ENCODE data around the gene PHF20. TPM values are rescaled to one million over a fixed set of nuclear protein-coding genes. Genes with fewer than 3 reads are reported as not detected.

The PHF20 gene
- total and polyA plus RNA-seq, 2 of the 13 experiments (the other 11 are each of a cell fraction or from before 2014, with no cell fraction given), result 22.8 to 34.1 TPM

DNA sequence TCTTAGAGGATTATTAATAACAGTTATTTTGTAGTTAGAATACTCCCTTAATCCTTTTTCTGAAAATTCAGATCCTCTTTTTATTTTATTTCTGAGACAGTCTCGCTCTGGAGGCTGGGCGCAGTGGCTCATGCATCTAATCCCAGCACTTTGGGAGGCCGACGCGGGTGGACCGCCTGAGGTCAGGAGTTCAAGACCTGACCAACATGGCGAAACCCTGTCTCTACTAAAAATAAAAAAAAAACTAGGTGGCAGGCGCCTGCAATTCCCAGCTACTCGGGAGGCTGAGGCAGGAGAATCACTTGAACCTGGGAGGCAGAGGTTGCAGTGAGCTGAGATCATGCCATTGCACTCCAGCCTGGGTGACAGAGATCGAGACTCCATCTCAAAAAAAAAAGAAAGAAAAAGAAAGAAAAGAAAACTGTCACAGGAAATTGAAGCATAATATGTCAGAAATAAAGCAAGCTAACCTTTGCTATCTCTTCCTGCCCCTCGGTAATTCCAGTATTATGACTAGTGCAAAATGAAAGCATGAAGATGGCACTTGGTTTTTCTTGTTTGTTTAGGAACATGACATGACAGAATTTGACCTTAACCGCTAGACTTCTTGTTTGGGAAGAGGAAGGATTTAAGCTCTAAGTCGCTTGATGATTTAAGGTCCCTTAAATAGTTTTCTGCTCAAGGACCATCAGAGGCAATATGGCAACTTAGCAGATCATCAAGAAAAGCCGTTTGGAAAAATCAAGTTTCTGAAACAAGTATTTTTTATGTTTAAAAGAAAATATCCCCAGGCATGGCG, 27.9 kb upstream of the PHF20 start (continued):
- TF ChIP-seq, protein P1, sequence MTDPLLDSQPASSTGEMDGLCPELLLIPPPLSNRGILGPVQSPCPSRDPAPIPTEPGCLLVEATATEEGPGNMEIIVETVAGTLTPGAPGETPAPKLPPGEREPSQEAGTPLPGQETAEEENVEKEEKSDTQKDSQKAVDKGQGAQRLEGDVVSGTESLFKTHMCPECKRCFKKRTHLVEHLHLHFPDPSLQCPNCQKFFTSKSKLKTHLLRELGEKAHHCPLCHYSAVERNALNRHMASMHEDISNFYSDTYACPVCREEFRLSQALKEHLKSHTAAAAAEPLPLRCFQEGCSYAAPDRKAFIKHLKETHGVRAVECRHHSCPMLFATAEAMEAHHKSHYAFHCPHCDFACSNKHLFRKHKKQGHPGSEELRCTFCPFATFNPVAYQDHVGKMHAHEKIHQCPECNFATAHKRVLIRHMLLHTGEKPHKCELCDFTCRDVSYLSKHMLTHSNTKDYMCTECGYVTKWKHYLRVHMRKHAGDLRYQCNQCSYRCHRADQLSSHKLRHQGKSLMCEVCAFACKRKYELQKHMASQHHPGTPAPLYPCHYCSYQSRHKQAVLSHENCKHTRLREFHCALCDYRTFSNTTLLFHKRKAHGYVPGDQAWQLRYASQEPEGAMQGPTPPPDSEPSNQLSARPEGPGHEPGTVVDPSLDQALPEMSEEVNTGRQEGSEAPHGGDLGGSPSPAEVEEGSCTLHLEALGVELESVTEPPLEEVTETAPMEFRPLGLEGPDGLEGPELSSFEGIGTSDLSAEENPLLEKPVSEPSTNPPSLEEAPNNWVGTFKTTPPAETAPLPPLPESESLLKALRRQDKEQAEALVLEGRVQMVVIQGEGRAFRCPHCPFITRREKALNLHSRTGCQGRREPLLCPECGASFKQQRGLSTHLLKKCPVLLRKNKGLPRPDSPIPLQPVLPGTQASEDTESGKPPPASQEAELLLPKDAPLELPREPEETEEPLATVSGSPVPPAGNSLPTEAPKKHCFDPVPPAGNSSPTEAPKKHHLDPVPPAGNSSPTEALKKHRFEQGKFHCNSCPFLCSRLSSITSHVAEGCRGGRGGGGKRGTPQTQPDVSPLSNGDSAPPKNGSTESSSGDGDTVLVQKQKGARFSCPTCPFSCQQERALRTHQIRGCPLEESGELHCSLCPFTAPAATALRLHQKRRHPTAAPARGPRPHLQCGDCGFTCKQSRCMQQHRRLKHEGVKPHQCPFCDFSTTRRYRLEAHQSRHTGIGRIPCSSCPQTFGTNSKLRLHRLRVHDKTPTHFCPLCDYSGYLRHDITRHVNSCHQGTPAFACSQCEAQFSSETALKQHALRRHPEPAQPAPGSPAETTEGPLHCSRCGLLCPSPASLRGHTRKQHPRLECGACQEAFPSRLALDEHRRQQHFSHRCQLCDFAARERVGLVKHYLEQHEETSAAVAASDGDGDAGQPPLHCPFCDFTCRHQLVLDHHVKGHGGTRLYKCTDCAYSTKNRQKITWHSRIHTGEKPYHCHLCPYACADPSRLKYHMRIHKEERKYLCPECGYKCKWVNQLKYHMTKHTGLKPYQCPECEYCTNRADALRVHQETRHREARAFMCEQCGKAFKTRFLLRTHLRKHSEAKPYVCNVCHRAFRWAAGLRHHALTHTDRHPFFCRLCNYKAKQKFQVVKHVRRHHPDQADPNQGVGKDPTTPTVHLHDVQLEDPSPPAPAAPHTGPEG (CRISPR knock-in tag; IDR thresholded peaks at IDR 0.05), result peak; percentile 37; the same call in 1 of the 2 replicates
- TF ChIP-seq KDM1A (CRISPR knock-in tag; IDR thresholded peaks at IDR 0.05), result peak; percentile 73; the same call in 1 of the 2 replicates
- TF ChIP-seq STAT5B (CRISPR knock-in tag; IDR thresholded peaks at IDR 0.05), result no peak
- no peak; the same call in 1 of the 2 replicates for TF ChIP-seq ZNF768 (CRISPR knock-in tag; IDR thresholded peaks at IDR 0.05)
- TF ChIP-seq ARNTL (CRISPR knock-in tag; IDR thresholded peaks at IDR 0.05), result no peak; the same call in 1 of the 2 replicates
- no peak for TF ChIP-seq ZSCAN21 (CRISPR knock-in tag; IDR thresholded peaks at IDR 0.05; ENCODE audit: borderline replicate concordance)
- TF ChIP-seq FOXA3 (CRISPR knock-in tag; IDR thresholded peaks at IDR 0.05), result peak; percentile 64
- 0 out of 2 replicates have a peak, but pooled peaks have one; percentile 51 for TF ChIP-seq ATF7-NPFF (CRISPR knock-in tag; IDR thresholded peaks at IDR 0.05; ENCODE audit: low read depth)
- no peak for TF ChIP-seq ZNF30 (CRISPR knock-in tag; IDR thresholded peaks at IDR 0.05)
- no peak for TF ChIP-seq CBX5 (CRISPR knock-in tag; IDR thresholded peaks at IDR 0.05; ENCODE audit: borderline replicate concordance)
- TF ChIP-seq, protein P2, sequence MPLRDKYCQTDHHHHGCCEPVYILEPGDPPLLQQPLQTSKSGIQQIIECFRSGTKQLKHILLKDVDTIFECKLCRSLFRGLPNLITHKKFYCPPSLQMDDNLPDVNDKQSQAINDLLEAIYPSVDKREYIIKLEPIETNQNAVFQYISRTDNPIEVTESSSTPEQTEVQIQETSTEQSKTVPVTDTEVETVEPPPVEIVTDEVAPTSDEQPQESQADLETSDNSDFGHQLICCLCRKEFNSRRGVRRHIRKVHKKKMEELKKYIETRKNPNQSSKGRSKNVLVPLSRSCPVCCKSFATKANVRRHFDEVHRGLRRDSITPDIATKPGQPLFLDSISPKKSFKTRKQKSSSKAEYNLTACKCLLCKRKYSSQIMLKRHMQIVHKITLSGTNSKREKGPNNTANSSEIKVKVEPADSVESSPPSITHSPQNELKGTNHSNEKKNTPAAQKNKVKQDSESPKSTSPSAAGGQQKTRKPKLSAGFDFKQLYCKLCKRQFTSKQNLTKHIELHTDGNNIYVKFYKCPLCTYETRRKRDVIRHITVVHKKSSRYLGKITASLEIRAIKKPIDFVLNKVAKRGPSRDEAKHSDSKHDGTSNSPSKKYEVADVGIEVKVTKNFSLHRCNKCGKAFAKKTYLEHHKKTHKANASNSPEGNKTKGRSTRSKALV (CRISPR knock-in tag; IDR thresholded peaks at IDR 0.05), result peak; percentile 15; the same call in 1 of the 2 replicates
- no peak for TF ChIP-seq SMAD1 (CRISPR knock-in tag; IDR thresholded peaks at IDR 0.05; ENCODE audit: borderline replicate concordance, low read depth)
- TF ChIP-seq, protein P3, sequence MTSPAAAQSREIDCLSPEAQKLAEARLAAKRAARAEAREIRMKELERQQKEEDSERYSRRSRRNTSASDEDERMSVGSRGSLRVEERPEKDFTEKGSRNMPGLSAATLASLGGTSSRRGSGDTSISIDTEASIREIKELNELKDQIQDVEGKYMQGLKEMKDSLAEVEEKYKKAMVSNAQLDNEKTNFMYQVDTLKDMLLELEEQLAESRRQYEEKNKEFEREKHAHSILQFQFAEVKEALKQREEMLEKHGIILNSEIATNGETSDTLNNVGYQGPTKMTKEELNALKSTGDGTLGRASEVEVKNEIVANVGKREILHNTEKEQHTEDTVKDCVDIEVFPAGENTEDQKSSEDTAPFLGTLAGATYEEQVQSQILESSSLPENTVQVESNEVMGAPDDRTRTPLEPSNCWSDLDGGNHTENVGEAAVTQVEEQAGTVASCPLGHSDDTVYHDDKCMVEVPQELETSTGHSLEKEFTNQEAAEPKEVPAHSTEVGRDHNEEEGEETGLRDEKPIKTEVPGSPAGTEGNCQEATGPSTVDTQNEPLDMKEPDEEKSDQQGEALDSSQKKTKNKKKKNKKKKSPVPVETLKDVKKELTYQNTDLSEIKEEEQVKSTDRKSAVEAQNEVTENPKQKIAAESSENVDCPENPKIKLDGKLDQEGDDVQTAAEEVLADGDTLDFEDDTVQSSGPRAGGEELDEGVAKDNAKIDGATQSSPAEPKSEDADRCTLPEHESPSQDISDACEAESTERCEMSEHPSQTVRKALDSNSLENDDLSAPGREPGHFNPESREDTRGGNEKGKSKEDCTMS (CRISPR knock-in tag; conservative IDR thresholded peaks at IDR 0.05), result 0 out of 2 replicates have a peak, but pooled peaks have one; percentile 60
- peak; percentile 80; the same call in 1 of the 2 replicates for TF ChIP-seq ZFP36L2 (CRISPR knock-in tag; IDR thresholded peaks at IDR 0.05)
- peak; percentile 74; the same call in 1 of the 2 replicates for TF ChIP-seq ZNF878 (CRISPR knock-in tag; IDR thresholded peaks at IDR 0.05)
- peak; percentile 34; the same call in 1 of the 2 replicates for TF ChIP-seq GABPB1 (CRISPR knock-in tag; IDR thresholded peaks at IDR 0.05)
- no peak for TF ChIP-seq CBX1 (IDR thresholded peaks at IDR 0.05; ENCODE audit: low read depth)
- peak; percentile 73; the same call in 1 of the 2 replicates for TF ChIP-seq NCOR1 (IDR thresholded peaks at IDR 0.05; ENCODE audit: borderline replicate concordance, low read length)
